Stimulated activated memory B cell treated with anti-CD40 and anti-IgM and Interleukin-4, amounts not matched to agents 10 μg/mL and 1 μg/mL and 100 μg/mL, for 72 hours (primary cell): ENCODE data around the gene SETD6.

Experiments
- ATAC-seq: fragments of 150-1000 bp; cut with Tn5 transposase; 2 replicates; pipeline ENCODE4 v1.10.0; 2021
- H3K27ac Mint-ChIP-seq: one replicate; pipeline ENCODE4 v1.8.0; 2022; ENCODE audit warnings: mild to moderate bottlenecking, mixed read lengths
- H3K27me3 Mint-ChIP-seq: one replicate; pipeline ENCODE4 v1.8.0; 2022; ENCODE audit warnings: mixed read lengths
- H3K36me3 Mint-ChIP-seq: one replicate; pipeline ENCODE4 v1.8.0; 2022; ENCODE audit warnings: mixed read lengths
- H3K4me1 Mint-ChIP-seq: one replicate; pipeline ENCODE4 v1.8.0; 2022; ENCODE audit warnings: mixed read lengths
- H3K4me3 Mint-ChIP-seq: one replicate; pipeline ENCODE4 v1.8.0; 2022; ENCODE audit warnings: mild to moderate bottlenecking, moderate library complexity, mixed read lengths
- H3K9me3 Mint-ChIP-seq: one replicate; pipeline ENCODE4 v1.8.0; 2022; ENCODE audit warnings: mixed read lengths

SETD6 gene

GRCh38 chr16:58510776-58511628 is 4.3 kb upstream of the SETD6 start:
- Mint-ChIP-seq H3K27me3 (peaks cover 18% of the 10 kb centered on the region), H3K4me1 (peaks cover 28% of the 10 kb centered on the region), H3K4me3 (no peak overlapping the region), H3K9me3 (no peaks in the 10 kb centered on the region), H3K36me3 (no peaks in the 10 kb centered on the region), H3K27ac (no peak overlapping the region)
- no peak for ATAC-seq

- H3K36me3 Mint-ChIP-seq, result no peaks in the 10 kb centered on the region
- no peak overlapping the region for H3K27ac Mint-ChIP-seq
- peaks cover 36% of the 10 kb centered on the region for H3K4me1 Mint-ChIP-seq
- no peaks in the 10 kb centered on the region for H3K9me3 Mint-ChIP-seq
- ATAC-seq, result no peak
- H3K27me3 Mint-ChIP-seq, result peaks cover 6% of the 10 kb centered on the region
- H3K4me3 Mint-ChIP-seq, result no peak overlapping the region
These were observed 3.1 kb upstream of the SETD6 start for GRCh38 chr16:58511933-58512815.

GRCh38 chr16:58513874-58514273 is 1.4 kb upstream of the SETD6 start:
- Mint-ChIP-seq H3K4me3 (no peak overlapping the region), H3K27me3 (no peaks in the 10 kb centered on the region), H3K9me3 (no peaks in the 10 kb centered on the region), H3K27ac (no peak overlapping the region), H3K36me3 (peaks cover 6% of the 10 kb centered on the region), H3K4me1 (peaks cover 48% of the 10 kb centered on the region)
- no peak for ATAC-seq

GRCh38 chr16:58515871-58516767 is 802 bp downstream of the SETD6 start:
- H3K36me3 Mint-ChIP-seq, result peaks cover 12% of the 10 kb centered on the region
- H3K27me3 Mint-ChIP-seq, result no peaks in the 10 kb centered on the region
- H3K9me3 Mint-ChIP-seq, result no peaks in the 10 kb centered on the region
- H3K4me3 Mint-ChIP-seq, result peak overlapping the region; percentile 90
- H3K4me1 Mint-ChIP-seq, result peaks cover 53% of the 10 kb centered on the region
- H3K27ac Mint-ChIP-seq, result peak overlapping the region; percentile 90
- peak; percentile 77 for ATAC-seq

- Mint-ChIP-seq H3K36me3 (peaks cover 12% of the 10 kb centered on the region), H3K27me3 (no peaks in the 10 kb centered on the region), H3K9me3 (no peaks in the 10 kb centered on the region), H3K4me1 (peaks cover 51% of the 10 kb centered on the region), H3K27ac (no peak overlapping the region), H3K4me3 (peak overlapping the region; percentile 12)
- ATAC-seq, result no peak
These were observed 1.4 kb downstream of the SETD6 start for GRCh38 chr16:58516768-58517107.

- Mint-ChIP-seq H3K27ac (peak overlapping the region; percentile 73), H3K9me3 (no peaks in the 10 kb centered on the region), H3K4me3 (peak overlapping the region; percentile 15), H3K4me1 (peaks cover 46% of the 10 kb centered on the region), H3K36me3 (peaks cover 20% of the 10 kb centered on the region), H3K27me3 (no peaks in the 10 kb centered on the region)
- peak; percentile 55 for ATAC-seq
These were observed 3.0 kb downstream of the SETD6 start for GRCh38 chr16:58518083-58518979.

GRCh38 chr16:58518980-58519368 is 3.7 kb downstream of the SETD6 start:
- Mint-ChIP-seq H3K36me3 (peaks cover 22% of the 10 kb centered on the region), H3K4me1 (peaks cover 43% of the 10 kb centered on the region), H3K9me3 (no peaks in the 10 kb centered on the region), H3K4me3 (no peak overlapping the region), H3K27ac (peak overlapping the region; percentile 73), H3K27me3 (no peaks in the 10 kb centered on the region)
- no peak for ATAC-seq

- peaks cover 22% of the 10 kb centered on the region for H3K36me3 Mint-ChIP-seq
- no peak overlapping the region for H3K4me3 Mint-ChIP-seq
- no peak overlapping the region for H3K27ac Mint-ChIP-seq
- peaks cover 39% of the 10 kb centered on the region for H3K4me1 Mint-ChIP-seq
- ATAC-seq, result no peak
- no peaks in the 10 kb centered on the region for H3K27me3 Mint-ChIP-seq
- no peaks in the 10 kb centered on the region for H3K9me3 Mint-ChIP-seq
These were observed 4.4 kb downstream of the SETD6 start for GRCh38 chr16:58519707-58520106.

- Mint-ChIP-seq H3K36me3 (peaks cover 78% of the 10 kb centered on the region), H3K4me3 (no peak overlapping the region), H3K27me3 (no peaks in the 10 kb centered on the region), H3K9me3 (no peaks in the 10 kb centered on the region), H3K4me1 (no peaks in the 10 kb centered on the region), H3K27ac (no peak overlapping the region)
- ATAC-seq, result no peak
These were observed 14.9 kb downstream of the SETD6 start for GRCh38 chr16:58530179-58530578.

GRCh38 chr16:58532414-58532813 is 17.1 kb downstream of the SETD6 start:
- H3K4me3 Mint-ChIP-seq, result no peak overlapping the region
- H3K27ac Mint-ChIP-seq, result no peak overlapping the region

GRCh38 chr16:58533751-58534470 is 18.6 kb downstream of the SETD6 start:
- no peaks in the 10 kb centered on the region for H3K27me3 Mint-ChIP-seq
- no peaks in the 10 kb centered on the region for H3K9me3 Mint-ChIP-seq
- H3K4me3 Mint-ChIP-seq, result no peak overlapping the region
- ATAC-seq, result no peak
- no peaks in the 10 kb centered on the region for H3K4me1 Mint-ChIP-seq
- no peak overlapping the region for H3K27ac Mint-ChIP-seq
- H3K36me3 Mint-ChIP-seq, result peaks cover 83% of the 10 kb centered on the region

More at GRCh38 chr16:58532414-58532813, 17.1 kb downstream of the SETD6 start:
- Mint-ChIP-seq H3K27me3 (no peaks in the 10 kb centered on the region), H3K9me3 (no peaks in the 10 kb centered on the region), H3K36me3 (peaks cover 76% of the 10 kb centered on the region), H3K4me1 (no peaks in the 10 kb centered on the region)
- ATAC-seq, result no peak

GRCh38 chr16:58535100-58535499 is 19.8 kb downstream of the SETD6 start:
- H3K4me1 Mint-ChIP-seq, result no peaks in the 10 kb centered on the region
- no peaks in the 10 kb centered on the region for H3K9me3 Mint-ChIP-seq
- H3K36me3 Mint-ChIP-seq, result peaks cover 83% of the 10 kb centered on the region
- ATAC-seq, result no peak
- H3K27ac Mint-ChIP-seq, result no peak overlapping the region
- H3K27me3 Mint-ChIP-seq, result no peaks in the 10 kb centered on the region
- no peak overlapping the region for H3K4me3 Mint-ChIP-seq

- Mint-ChIP-seq H3K27me3 (no peaks in the 10 kb centered on the region), H3K9me3 (no peaks in the 10 kb centered on the region), H3K4me1 (no peaks in the 10 kb centered on the region), H3K27ac (no peak overlapping the region), H3K4me3 (no peak overlapping the region), H3K36me3 (peaks cover 78% of the 10 kb centered on the region)
- ATAC-seq, result no peak
These were observed 21.0 kb downstream of the SETD6 start for GRCh38 chr16:58536278-58536677.
